Skeletal muscle satellite cell (primary cell): ENCODE results near the gene WLS.

Experiments
- H3K27me3 ChIP-seq: 2 replicates; pipeline ENCODE4 v1.7.0; 2013; ENCODE audit warnings: low read length; ENCODE audit not compliant: control insufficient read depth, insufficient read depth
- H3K36me3 ChIP-seq: 2 replicates; pipeline ENCODE4 v1.7.0; 2013; ENCODE audit warnings: mild to moderate bottlenecking, control low read depth, low read length; ENCODE audit not compliant: insufficient read depth
- H3K4me1 ChIP-seq: 2 replicates; pipeline ENCODE4 v1.7.0; 2013; ENCODE audit warnings: low read length; ENCODE audit not compliant: control insufficient read depth, insufficient read depth
- H3K4me2 ChIP-seq: 2 replicates; pipeline ENCODE4 v1.7.0; 2013; ENCODE audit warnings: mild to moderate bottlenecking, low read length
- H3K4me3 ChIP-seq: 2 replicates; pipeline ENCODE4 v1.7.0; 2013; ENCODE audit warnings: low read length
- H3K9ac ChIP-seq: 2 replicates; pipeline ENCODE4 v1.7.0; 2013; ENCODE audit warnings: mild to moderate bottlenecking, low read depth, low read length, moderate library complexity
- H3K9me3 ChIP-seq: replicated peaks from 2 replicates; pipeline ENCODE4 v1.7.0; 2013; ENCODE audit warnings: mild to moderate bottlenecking, control low read depth, low read length

WLS gene

DNA sequence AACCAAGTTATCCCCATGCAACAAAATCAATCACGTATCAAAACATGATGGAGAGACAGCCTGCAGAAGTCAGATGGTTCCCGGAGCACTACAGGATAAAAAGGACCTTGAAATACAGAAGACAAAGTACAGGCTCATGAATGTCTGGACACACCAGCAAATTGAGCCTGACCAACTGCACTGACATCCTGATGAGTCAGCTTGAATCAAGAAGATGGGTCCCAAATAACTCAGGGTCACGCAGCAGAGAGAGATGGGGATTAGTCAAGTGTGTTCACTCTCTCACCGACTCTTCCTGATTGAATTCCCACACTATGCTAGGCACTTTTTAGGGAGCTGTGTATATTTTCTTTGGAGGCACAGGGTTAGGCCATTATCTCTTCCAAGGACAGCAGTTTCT, 110.8 kb downstream of the WLS start:
- Histone ChIP-seq H3K27me3 (no peaks in the 10 kb centered on the region), H3K9me3 (no peaks in the 10 kb centered on the region), H3K4me3 (no peak overlapping the region), H3K4me1 (peaks cover 22% of the 10 kb centered on the region), H3K4me2 (no peak overlapping the region), H3K36me3 (peaks cover 12% of the 10 kb centered on the region), H3K9ac (no peak overlapping the region)

GRCh38 chr1:68120136-68120791, 112.1 kb downstream of the WLS start:
- Histone ChIP-seq H3K4me1 (peaks cover 22% of the 10 kb centered on the region), H3K4me3 (no peak overlapping the region), H3K9ac (no peak overlapping the region), H3K27me3 (no peaks in the 10 kb centered on the region), H3K9me3 (no peaks in the 10 kb centered on the region), H3K4me2 (no peak overlapping the region), H3K36me3 (peaks cover 10% of the 10 kb centered on the region)

DNA sequence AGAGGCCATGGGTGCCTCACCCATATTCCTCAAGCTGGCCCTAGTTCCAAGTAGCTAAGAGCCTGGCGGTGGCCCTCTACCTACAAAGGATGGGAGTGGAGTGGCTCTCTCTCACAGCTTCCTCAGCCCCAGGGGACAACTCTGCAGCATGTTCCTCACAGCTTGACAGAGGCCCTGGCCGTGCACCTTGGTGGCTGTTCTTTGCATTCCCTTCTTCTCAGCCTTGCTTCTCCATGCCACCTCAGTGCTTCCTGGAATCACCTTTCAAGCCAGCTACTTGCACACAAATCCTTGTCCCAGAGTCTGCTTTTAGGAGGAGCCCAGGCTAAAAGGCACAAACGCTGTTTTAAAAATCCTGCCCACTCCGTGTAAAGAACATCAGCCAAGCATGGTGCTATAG, 112.9 kb downstream of the WLS start:
- peaks cover 22% of the 10 kb centered on the region for H3K4me1 ChIP-seq

GRCh38 chr1:68117416-68117815, 114.9 kb downstream of the WLS start:
- peaks cover 34% of the 10 kb centered on the region for H3K4me1 ChIP-seq
- no peak overlapping the region for H3K9ac ChIP-seq
- H3K9me3 ChIP-seq = no peaks in the 10 kb centered on the region
- H3K27me3 ChIP-seq = no peaks in the 10 kb centered on the region
- H3K4me3 ChIP-seq = no peak overlapping the region
- H3K36me3 ChIP-seq = no peaks in the 10 kb centered on the region
- no peak overlapping the region for H3K4me2 ChIP-seq

More for the DNA sequence above, 112.9 kb downstream of the WLS start:
- Histone ChIP-seq H3K4me3 (no peak overlapping the region), H3K9ac (no peak overlapping the region), H3K9me3 (no peaks in the 10 kb centered on the region), H3K36me3 (peaks cover 4% of the 10 kb centered on the region), H3K4me2 (no peak overlapping the region), H3K27me3 (no peaks in the 10 kb centered on the region)

- H3K4me3 ChIP-seq = no peak overlapping the region
- H3K4me1 ChIP-seq = peaks cover 40% of the 10 kb centered on the region
- no peaks in the 10 kb centered on the region for H3K36me3 ChIP-seq
- no peaks in the 10 kb centered on the region for H3K27me3 ChIP-seq
- H3K9ac ChIP-seq = peak overlapping the region; percentile 9
- H3K4me2 ChIP-seq = peak overlapping the region; percentile 36
- H3K9me3 ChIP-seq = no peaks in the 10 kb centered on the region
Observed at GRCh38 chr1:68116643-68117235, 115.6 kb downstream of the WLS start.

DNA sequence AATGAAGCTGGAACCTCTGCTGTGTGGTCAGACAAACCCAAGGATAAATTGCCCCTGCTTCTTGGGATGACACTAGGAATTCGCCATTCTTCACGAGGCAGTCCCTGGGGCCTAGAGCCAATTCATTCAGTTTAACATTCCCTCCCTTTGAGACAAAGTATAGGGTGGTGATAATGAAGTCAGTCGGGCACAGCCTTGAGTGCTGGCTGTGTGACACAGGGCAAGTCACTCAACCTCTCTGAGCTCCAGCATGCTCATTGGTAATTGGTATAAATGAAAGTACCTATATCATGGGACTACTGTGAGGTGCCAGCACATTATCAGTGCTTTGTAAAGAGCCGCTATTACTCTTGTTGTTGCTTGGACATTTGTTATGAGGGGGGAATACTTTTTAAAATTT, 117.0 kb downstream of the WLS start:
- no peak overlapping the region for H3K4me3 ChIP-seq
- no peak overlapping the region for H3K9ac ChIP-seq
- H3K4me1 ChIP-seq = peaks cover 33% of the 10 kb centered on the region
- no peaks in the 10 kb centered on the region for H3K27me3 ChIP-seq
- H3K4me2 ChIP-seq = no peak overlapping the region
- no peaks in the 10 kb centered on the region for H3K9me3 ChIP-seq
- H3K36me3 ChIP-seq = no peaks in the 10 kb centered on the region

DNA sequence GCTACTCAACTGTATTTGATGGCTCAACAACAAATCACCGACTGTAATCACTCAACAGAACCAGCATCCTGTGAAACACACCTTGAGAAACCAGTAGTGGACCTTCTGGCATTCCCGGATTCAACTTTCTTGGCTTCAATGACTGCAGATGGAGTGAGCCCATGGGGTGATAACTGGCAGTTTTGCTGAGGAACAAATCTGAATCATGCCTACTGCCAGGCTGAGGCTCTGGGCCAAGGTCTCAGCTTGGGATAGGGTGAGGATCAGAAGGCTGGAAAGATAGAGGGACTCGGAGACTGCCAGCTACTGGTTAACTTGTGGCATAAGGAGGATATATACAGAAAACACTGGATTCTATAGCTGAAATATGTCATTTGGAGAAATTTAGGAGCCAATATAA, 118.4 kb downstream of the WLS start:
- Histone ChIP-seq H3K9ac (no peak overlapping the region), H3K9me3 (no peaks in the 10 kb centered on the region), H3K4me2 (no peak overlapping the region), H3K27me3 (no peaks in the 10 kb centered on the region), H3K4me3 (no peak overlapping the region), H3K36me3 (no peaks in the 10 kb centered on the region), H3K4me1 (peaks cover 33% of the 10 kb centered on the region)

DNA sequence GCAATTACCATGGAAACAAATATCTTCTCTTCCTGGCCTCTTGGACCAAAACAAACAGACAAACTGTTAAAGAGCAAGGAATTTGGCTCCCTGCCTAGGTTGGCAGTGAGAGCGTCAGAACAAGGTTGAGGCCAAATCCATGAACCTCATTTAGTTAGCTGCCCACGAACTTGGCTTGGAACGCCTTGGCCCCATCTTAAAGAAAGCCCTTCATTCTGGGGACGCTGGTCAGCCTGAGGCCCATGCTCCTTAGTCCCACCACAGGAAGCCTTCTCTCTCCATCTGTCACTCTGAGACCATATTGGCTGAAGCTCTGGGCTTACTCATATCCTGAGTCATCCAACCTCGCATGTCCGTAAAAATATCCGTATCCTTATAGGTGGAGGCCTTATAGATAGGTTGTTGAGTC, 119.5 kb downstream of the WLS start:
- no peak overlapping the region for H3K9ac ChIP-seq
- peak overlapping the region; percentile 6 for H3K4me2 ChIP-seq
- H3K36me3 ChIP-seq = no peaks in the 10 kb centered on the region
- H3K27me3 ChIP-seq = no peaks in the 10 kb centered on the region
- H3K4me3 ChIP-seq = no peak overlapping the region
- H3K4me1 ChIP-seq = peaks cover 33% of the 10 kb centered on the region
- H3K9me3 ChIP-seq = no peaks in the 10 kb centered on the region

DNA sequence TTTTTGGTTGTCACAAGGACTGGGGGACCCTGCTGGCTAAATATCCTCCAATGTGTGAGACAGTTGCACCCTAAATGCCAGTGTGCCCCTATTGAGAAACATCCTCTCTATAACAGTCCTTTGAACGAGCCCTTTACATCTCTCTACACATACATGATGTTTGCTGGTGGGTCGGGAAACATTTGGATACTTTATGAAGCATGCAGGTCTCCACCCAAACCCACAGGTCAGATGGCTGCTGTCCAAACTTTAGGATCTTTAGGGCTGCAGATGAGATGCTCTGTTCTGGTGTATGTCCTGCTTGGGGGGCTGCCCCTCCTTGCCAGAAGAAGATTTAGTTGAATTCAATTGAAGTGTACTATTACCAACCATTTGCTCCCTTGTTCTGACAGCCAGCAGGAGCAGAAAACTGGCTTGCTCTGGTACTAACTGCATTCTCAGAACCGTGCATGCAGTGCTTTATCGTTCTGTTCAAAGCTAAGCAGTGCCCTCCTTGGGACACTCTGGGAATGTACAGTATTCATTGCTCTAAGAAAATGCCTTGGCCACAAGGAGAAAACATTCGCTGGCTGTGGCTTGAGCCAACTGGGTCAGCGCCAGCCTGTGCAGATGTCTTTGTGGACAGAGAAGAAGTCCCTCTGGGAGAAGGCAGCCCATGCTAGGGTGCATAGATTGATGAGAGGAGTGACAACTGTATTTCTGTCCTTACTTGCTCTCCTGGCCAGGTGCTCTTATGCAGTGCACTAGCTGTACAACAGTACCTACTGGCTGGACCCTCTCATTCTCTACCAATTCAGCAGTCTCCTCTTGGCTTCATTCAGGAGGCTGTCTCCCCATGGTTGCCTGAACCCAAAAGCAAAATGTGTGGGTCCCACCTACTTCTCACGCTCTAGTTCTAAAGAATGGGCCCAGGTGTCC, 120.5 kb downstream of the WLS start:
- Histone ChIP-seq H3K9ac (no peak overlapping the region), H3K27me3 (no peaks in the 10 kb centered on the region), H3K4me1 (peaks cover 26% of the 10 kb centered on the region), H3K4me3 (no peak overlapping the region), H3K4me2 (no peak overlapping the region), H3K9me3 (no peaks in the 10 kb centered on the region), H3K36me3 (no peaks in the 10 kb centered on the region)

DNA sequence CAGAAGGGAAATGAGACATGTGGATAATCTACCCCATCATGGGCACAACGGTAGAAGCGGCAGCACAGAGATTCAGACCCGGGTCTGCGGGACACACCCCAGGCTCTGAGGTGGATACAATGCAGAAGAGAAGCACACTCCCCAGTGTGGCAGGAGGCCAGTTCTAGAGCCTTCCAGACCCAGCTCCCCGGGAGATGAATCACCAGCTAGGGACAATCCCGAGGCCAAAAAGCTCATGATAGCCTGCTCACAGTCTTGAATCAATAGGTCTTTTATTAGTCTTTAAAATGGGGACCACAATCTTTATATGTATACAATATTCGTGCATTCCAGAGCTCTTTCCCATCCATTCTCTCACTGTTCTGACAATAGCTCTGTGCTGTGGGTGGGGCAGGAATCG, 124.6 kb downstream of the WLS start:
- Histone ChIP-seq H3K36me3 (no peaks in the 10 kb centered on the region), H3K4me1 (peaks cover 25% of the 10 kb centered on the region), H3K4me2 (no peak overlapping the region), H3K27me3 (no peaks in the 10 kb centered on the region), H3K9me3 (no peaks in the 10 kb centered on the region), H3K4me3 (no peak overlapping the region), H3K9ac (no peak overlapping the region)

DNA sequence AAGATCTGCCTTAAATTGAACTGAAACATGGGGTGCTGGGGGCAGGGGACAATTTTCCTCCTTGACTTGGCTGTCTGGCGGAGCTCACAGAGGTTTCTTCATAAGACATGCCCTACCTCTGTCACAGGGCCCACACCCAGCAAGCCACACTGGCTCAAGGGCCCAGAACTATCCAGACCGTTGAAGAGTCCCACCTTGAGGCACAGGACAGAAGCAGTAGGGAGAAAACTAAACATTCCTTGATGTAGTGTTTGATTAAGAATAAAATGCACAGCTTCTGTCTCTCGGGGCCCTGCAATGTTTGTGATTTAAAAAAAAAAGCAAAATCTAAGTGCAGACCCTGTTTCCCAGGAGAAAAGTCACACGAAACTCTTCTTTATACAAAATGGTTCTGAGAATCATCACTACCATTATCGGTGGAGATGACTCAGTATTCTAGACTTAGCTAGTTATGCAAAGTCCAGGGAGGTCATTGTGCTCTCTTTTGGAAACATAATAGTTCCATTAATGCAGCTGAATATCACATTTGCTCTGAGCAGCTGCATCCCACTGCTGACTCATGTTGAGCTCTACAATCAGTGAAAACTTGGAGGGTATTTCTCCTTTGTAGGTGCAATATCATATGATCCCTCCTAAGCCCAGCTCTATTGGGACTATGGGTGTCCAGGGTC, 128.3 kb downstream of the WLS start:
- no peaks in the 10 kb centered on the region for H3K9me3 ChIP-seq
- H3K27me3 ChIP-seq = no peaks in the 10 kb centered on the region
- no peak overlapping the region for H3K4me2 ChIP-seq
- peaks cover 9% of the 10 kb centered on the region for H3K4me1 ChIP-seq
- H3K9ac ChIP-seq = no peak overlapping the region
- no peaks in the 10 kb centered on the region for H3K36me3 ChIP-seq
- no peak overlapping the region for H3K4me3 ChIP-seq
